CD14-positive monocyte (primary cell): ENCODE measurements around the gene CLEC4D. TPM values are rescaled to one million over a fixed set of nuclear protein-coding genes. Genes with fewer than 3 reads are reported as not detected.

Experiments used
- DNase-seq, 3 donors: peaks; one replicate each; pipeline ENCODE4 v3.0.0-alpha.2; 2011 to 2022
- H2AFZ ChIP-seq: 2 replicates; pipeline ENCODE4 v1.6.0; 2012; ENCODE audit warnings: mild to moderate bottlenecking, low read depth, low read length, inconsistent platforms; ENCODE audit not compliant: insufficient read depth, poor library complexity, severe bottlenecking
- H3K27ac ChIP-seq, 2 donors: 1 replicate in 1 of 2; 2 replicates in 1 of 2; pipeline ENCODE4 v1.5.1; 2012 to 2013; ENCODE audit warnings: low read length in 2 of 2, control low read depth in 1 of 2, inconsistent platforms in 1 of 2, low read depth in 1 of 2, mild to moderate bottlenecking in 1 of 2
- H3K27me3 ChIP-seq, 2 donors: one replicate each; pipeline versions ENCODE4 v1.6.0 to v1.6.1; 2011 to 2013; ENCODE audit warnings: low read length in 2 of 2; ENCODE audit not compliant: control insufficient read depth in 2 of 2, insufficient read depth in 2 of 2
- H3K36me3 ChIP-seq, 2 donors: replicated peaks in 1 of 2; 1 replicate in 1 of 2; 2 replicates in 1 of 2; pipeline versions ENCODE4 v1.5.1 to v1.6.1; 2012 to 2013; ENCODE audit warnings: low read length in 2 of 2, control low read depth in 1 of 2, inconsistent platforms in 1 of 2, mild to moderate bottlenecking in 1 of 2; ENCODE audit not compliant: insufficient read depth in 2 of 2, control insufficient read depth in 1 of 2
- H3K4me1 ChIP-seq, 2 donors: 1 replicate in 1 of 2; 2 replicates in 1 of 2; pipeline versions ENCODE4 v1.5.1 to v1.6.1; 2012 to 2013; ENCODE audit warnings: low read length in 2 of 2, control low read depth in 1 of 2, inconsistent platforms in 1 of 2, mild to moderate bottlenecking in 1 of 2, moderate library complexity in 1 of 2; ENCODE audit not compliant: insufficient read depth in 2 of 2, control insufficient read depth in 1 of 2
- H3K4me2 ChIP-seq: replicated peaks from 2 replicates; pipeline ENCODE3; 2012; ENCODE audit warnings: low read length, moderate library complexity, mild to moderate bottlenecking; ENCODE audit not compliant: poor library complexity, severe bottlenecking; ENCODE audit errors: extremely low read depth
- H3K4me3 ChIP-seq, 3 experiments: fragments of 200-600 bp in 1 of 3; sonication (generic) in 1 of 3; replicated peaks in 1 of 3; 1 replicate in 2 of 3; 2 replicates in 1 of 3; pipeline ENCODE4 v1.5.1; 2011 to 2013; ENCODE audit warnings: low read length in 3 of 3, mild to moderate bottlenecking in 3 of 3, control low read depth in 2 of 3, low read depth in 2 of 3, inconsistent platforms in 1 of 3, moderate library complexity in 1 of 3
- H3K79me2 ChIP-seq: 2 replicates; pipeline ENCODE4 v1.6.0; 2012; ENCODE audit warnings: mild to moderate bottlenecking, control low read depth, inconsistent platforms, low read length, moderate library complexity; ENCODE audit not compliant: insufficient read depth
- H3K9ac ChIP-seq: 2 replicates; pipeline ENCODE4 v1.6.0; 2017; ENCODE audit warnings: low read length, mild to moderate bottlenecking; ENCODE audit not compliant: insufficient read depth, poor library complexity, severe bottlenecking
- H3K9me3 ChIP-seq, 2 donors: replicated peaks in 1 of 2; 1 replicate in 1 of 2; 2 replicates in 1 of 2; pipeline versions ENCODE4 v1.5.1 to v1.6.1; 2012 to 2013; ENCODE audit warnings: low read length in 2 of 2, control low read depth in 1 of 2; ENCODE audit not compliant: control insufficient read depth in 1 of 2, insufficient read depth in 1 of 2
- H4K20me1 ChIP-seq: 2 replicates; pipeline ENCODE4 v1.6.0; 2012; ENCODE audit warnings: mild to moderate bottlenecking, low read length, control low read depth, moderate library complexity; ENCODE audit not compliant: insufficient read depth
- H3K27ac Mint-ChIP-seq, 7 donors: one replicate each; pipeline ENCODE4 v1.8.0; 2020; ENCODE audit warnings: mild to moderate bottlenecking in 7 of 7, mixed read lengths in 7 of 7, moderate library complexity in 6 of 7, inconsistent platforms in 2 of 7
- H3K27me3 Mint-ChIP-seq, 3 donors: one replicate each; pipeline ENCODE4 v1.8.0; 2021 to 2022; ENCODE audit warnings: low read depth in 3 of 3, mild to moderate bottlenecking in 3 of 3, mixed read lengths in 3 of 3, moderate library complexity in 3 of 3, inconsistent platforms in 1 of 3
- H3K36me3 Mint-ChIP-seq, 2 donors: one replicate each; pipeline ENCODE4 v1.8.0; 2020; ENCODE audit warnings: mixed read lengths in 2 of 2, inconsistent platforms in 1 of 2, mild to moderate bottlenecking in 1 of 2
- H3K4me1 Mint-ChIP-seq: one replicate; pipeline ENCODE4 v1.8.0; 2020; ENCODE audit warnings: mild to moderate bottlenecking, mixed read lengths
- H3K4me3 Mint-ChIP-seq, 2 donors: one replicate each; pipeline ENCODE4 v1.8.0; 2020; ENCODE audit warnings: mild to moderate bottlenecking in 2 of 2, mixed read lengths in 2 of 2, moderate library complexity in 1 of 2
- H3K9me3 Mint-ChIP-seq, 7 donors: one replicate each; pipeline ENCODE4 v1.8.0; 2020 to 2022; ENCODE audit warnings: mixed read lengths in 7 of 7, mild to moderate bottlenecking in 6 of 7, moderate library complexity in 6 of 7, inconsistent platforms in 2 of 7
- WGBS: methylation state at CpG from one replicate; pipeline ENCODE4 v1.1.5; 2013; ENCODE audit warnings: missing lambda C conversion rate; ENCODE audit not compliant: insufficient coverage; 5-methylcytosine and 5-hydroxymethylcytosine counted together
- intact Hi-C, 2 donors: fragments of 100-400 bp; cut with micrococcal nuclease; formaldehyde crosslinking; loops; one replicate each; pipeline versions ENCODE4 v1.15.0 to v1.15.1; 2023
- polyA plus RNA-seq, 3 donors: library from polyadenylated mRNA; depleted of rRNA in 1 of 3; unstranded in 2 of 3; stranded (reverse) in 1 of 3; fragments of 300-500 nt in 2 of 3; fragments of >200 nt in 1 of 3; fragmentation: Illumina TruSeq in 2 of 3; gene quantifications; 1 replicate in 2 of 3; 2 replicates in 1 of 3; pipeline ENCODE4 v1.2.3, GENCODE V29; 2012 to 2021
- TF ChIP-seq, protein P1 (sequence below): fragments of 200-600 bp; IDR thresholded peaks from one replicate; pipeline ENCODE4 v1.8.0; 2022; ENCODE audit warnings: antibody characterized with exemption, mild to moderate bottlenecking

Gene CLEC4D
- polyA plus RNA-seq, 3 donors: 15.6 to 56.2 (median 35.4) TPM

GRCh38 chr12:8547645-8548044 is 34.3 kb downstream of the CLEC4D start:
- WGBS: no CpG with 5 or more reads among the region's 2 CpGs
- peaks cover 11 to 19% of the 10 kb centered on the region in 2 donors for H3K4me1 ChIP-seq

DNA sequence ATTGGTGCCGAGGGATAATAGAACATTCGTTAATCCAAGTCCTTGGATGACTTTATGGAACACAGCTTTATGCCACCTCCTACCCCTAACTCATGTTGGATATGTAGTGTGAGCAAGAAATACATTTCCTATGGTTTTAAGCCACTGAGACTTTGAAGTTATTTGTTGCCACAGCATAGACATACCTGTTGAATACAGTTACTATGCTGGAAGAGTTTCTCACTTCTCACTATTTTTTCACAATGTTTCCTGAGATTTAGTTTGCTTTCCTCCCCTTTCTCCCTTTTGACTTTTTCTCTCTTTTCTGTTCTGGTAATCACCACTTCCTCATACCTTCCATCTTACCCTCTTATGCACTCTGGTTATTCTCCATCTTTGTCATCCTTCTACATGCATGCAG is 34.9 kb downstream of the CLEC4D start:
- H3K9me3 ChIP-seq: no peaks in the 10 kb centered on the region
- H3K27me3 ChIP-seq: no peaks in the 10 kb centered on the region
- H4K20me1 ChIP-seq: no peaks in the 10 kb centered on the region
- DNase-seq: no peak
- peaks cover 2 to 5% (median 3%) of the 10 kb centered on the region in 3 donors for H3K27me3 Mint-ChIP-seq
- H3K4me3 ChIP-seq: no peak overlapping the region
- WGBS: no CpG with 5 or more reads among the region's 2 CpGs
- H3K36me3 ChIP-seq: no peaks in the 10 kb centered on the region
- H2AFZ ChIP-seq: no peak overlapping the region
- intact Hi-C loops: loop anchor here in 1 of 2 donors (5.0 to 10.0 kb wide), 2 partner anchors 34 to 57 kb away; no protein-coding TSS in a partner anchor
- H3K4me3 Mint-ChIP-seq: no peak overlapping the region
- no peak overlapping the region for H3K9ac ChIP-seq
- no peaks in the 10 kb centered on the region for H3K36me3 Mint-ChIP-seq
- H3K9me3 Mint-ChIP-seq: peaks cover 0 to 8% (median 0%) of the 10 kb centered on the region in 7 donors
- TF ChIP-seq, protein P1, sequence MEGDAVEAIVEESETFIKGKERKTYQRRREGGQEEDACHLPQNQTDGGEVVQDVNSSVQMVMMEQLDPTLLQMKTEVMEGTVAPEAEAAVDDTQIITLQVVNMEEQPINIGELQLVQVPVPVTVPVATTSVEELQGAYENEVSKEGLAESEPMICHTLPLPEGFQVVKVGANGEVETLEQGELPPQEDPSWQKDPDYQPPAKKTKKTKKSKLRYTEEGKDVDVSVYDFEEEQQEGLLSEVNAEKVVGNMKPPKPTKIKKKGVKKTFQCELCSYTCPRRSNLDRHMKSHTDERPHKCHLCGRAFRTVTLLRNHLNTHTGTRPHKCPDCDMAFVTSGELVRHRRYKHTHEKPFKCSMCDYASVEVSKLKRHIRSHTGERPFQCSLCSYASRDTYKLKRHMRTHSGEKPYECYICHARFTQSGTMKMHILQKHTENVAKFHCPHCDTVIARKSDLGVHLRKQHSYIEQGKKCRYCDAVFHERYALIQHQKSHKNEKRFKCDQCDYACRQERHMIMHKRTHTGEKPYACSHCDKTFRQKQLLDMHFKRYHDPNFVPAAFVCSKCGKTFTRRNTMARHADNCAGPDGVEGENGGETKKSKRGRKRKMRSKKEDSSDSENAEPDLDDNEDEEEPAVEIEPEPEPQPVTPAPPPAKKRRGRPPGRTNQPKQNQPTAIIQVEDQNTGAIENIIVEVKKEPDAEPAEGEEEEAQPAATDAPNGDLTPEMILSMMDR: no peak
- H3K4me1 Mint-ChIP-seq: peaks cover 22% of the 10 kb centered on the region
- no peaks in the 10 kb centered on the region for H3K79me2 ChIP-seq
- H3K4me1 ChIP-seq: peaks cover 11 to 19% of the 10 kb centered on the region in 2 donors
- no peak overlapping the region for H3K27ac ChIP-seq
- H3K4me2 ChIP-seq: no peak overlapping the region
- H3K27ac Mint-ChIP-seq: no peak overlapping the region

More at GRCh38 chr12:8547645-8548044, 34.3 kb downstream of the CLEC4D start:
- peaks cover 22% of the 10 kb centered on the region for H3K4me1 Mint-ChIP-seq
- H2AFZ ChIP-seq: no peak overlapping the region
- intact Hi-C loops: loop anchor here in 1 of 2 donors (5.0 to 10.0 kb wide), 2 partner anchors 35 to 57 kb away; no protein-coding TSS in a partner anchor
- no peak overlapping the region for H3K4me3 Mint-ChIP-seq
- H4K20me1 ChIP-seq: no peaks in the 10 kb centered on the region
- H3K27me3 ChIP-seq: no peaks in the 10 kb centered on the region
- H3K9ac ChIP-seq: no peak overlapping the region
- peaks cover 0 to 8% (median 0%) of the 10 kb centered on the region in 7 donors for H3K9me3 Mint-ChIP-seq
- H3K4me2 ChIP-seq: no peak overlapping the region
- no peak overlapping the region for H3K27ac ChIP-seq
- TF ChIP-seq, protein P1: no peak
- DNase-seq: no peak
- no peak overlapping the region for H3K4me3 ChIP-seq
- peaks cover 2 to 4% (median 3%) of the 10 kb centered on the region in 3 donors for H3K27me3 Mint-ChIP-seq
- H3K27ac Mint-ChIP-seq: no peak overlapping the region
- no peaks in the 10 kb centered on the region for H3K79me2 ChIP-seq
- no peaks in the 10 kb centered on the region for H3K36me3 ChIP-seq
- no peaks in the 10 kb centered on the region for H3K9me3 ChIP-seq
- no peaks in the 10 kb centered on the region for H3K36me3 Mint-ChIP-seq
